Inflammatory macrophage treated with lipopolysaccharide for 4 hours (primary cell): ENCODE results near the gene CGB1.
A peak's percentile ranks its signal among the peaks of the same experiment; 100 is the strongest.
"Not testable (repeated sequence)": the region's sequence is repeated elsewhere in the genome, so short reads cannot be mapped to it uniquely, and the experiment has no call there.

Experiments used
- DNase-seq: peaks from one replicate; pipeline ENCODE4 v3.0.0-alpha.2; 2020

CGB1 gene

DNA sequence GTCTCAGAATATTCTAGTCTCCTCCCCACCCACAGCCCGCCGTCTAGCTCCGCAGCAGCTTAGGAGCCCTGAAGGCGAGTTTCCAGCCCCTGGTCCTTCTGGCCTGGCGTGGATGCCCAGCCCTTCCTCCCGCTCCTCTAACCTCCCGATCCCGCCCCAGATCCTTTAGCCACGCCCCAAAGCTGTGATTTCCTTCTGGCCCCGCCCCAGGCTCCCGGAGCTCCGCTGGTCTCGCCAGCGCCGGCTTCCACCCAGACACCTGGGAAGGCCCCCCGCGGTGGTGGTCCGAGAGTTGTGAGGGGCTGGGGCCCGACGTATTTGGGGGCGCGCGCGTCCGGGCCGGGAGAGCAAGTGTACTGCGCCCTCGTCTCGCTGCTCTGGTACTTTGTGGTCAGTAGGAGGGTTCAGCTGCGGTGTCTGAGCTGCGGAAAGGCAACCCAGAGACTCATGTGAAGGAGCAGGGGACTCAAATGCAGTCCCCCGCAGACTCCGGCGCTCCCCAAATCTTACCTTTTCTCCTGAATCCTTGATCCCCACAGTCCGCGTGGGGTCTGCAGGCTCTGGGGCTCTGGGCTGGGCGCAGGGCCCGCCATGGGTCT, 21.0 kb upstream of the CGB1 start, which contains the start of gene CGB7:
Gene CGB7, minus strand, starts transcription at position 114 of the 599 bp plus-strand sequence. CDS start 2,374 bp downstream, outside the sequence.
- DNase-seq: peak; percentile 39

- DNase-seq: not testable (repeated sequence)
Measured at GRCh38 chr19:49056902-49057596, 20.4 kb upstream of the CGB1 start.

- peak; percentile 30 for DNase-seq
Measured at GRCh38 chr19:49056101-49056901, 19.6 kb upstream of the CGB1 start.

- DNase-seq: not testable (repeated sequence)
Measured at GRCh38 chr19:49050376-49051033, 13.8 kb upstream of the CGB1 start.

GRCh38 chr19:49049834-49050233, 13.1 kb upstream of the CGB1 start:
- DNase-seq: not testable (repeated sequence)

- not testable (repeated sequence) for DNase-seq
Measured at GRCh38 chr19:49049011-49049410, 12.3 kb upstream of the CGB1 start, which contains the start of gene CGB8. Gene CGB8 (minus strand): TSS chr19:49049111. CDS start chr19:49048739, 372 bp downstream.

- DNase-seq: not testable (repeated sequence)
Measured at GRCh38 chr19:49043548-49043947, 6.9 kb upstream of the CGB1 start, which contains the start of gene CGB5. Gene CGB5 (plus strand): TSS chr19:49043848. CDS start chr19:49044210, 362 bp downstream.

- DNase-seq: not testable (repeated sequence)
Measured at GRCh38 chr19:49042666-49043065, 6.0 kb upstream of the CGB1 start.

GRCh38 chr19:49042177-49042576, 5.5 kb upstream of the CGB1 start:
- DNase-seq: no peak

- not testable (repeated sequence) for DNase-seq
Measured at GRCh38 chr19:49039736-49040135, 3.0 kb upstream of the CGB1 start.

GRCh38 chr19:49038557-49039276, 2.0 kb upstream of the CGB1 start:
- not testable (repeated sequence) for DNase-seq

DNA sequence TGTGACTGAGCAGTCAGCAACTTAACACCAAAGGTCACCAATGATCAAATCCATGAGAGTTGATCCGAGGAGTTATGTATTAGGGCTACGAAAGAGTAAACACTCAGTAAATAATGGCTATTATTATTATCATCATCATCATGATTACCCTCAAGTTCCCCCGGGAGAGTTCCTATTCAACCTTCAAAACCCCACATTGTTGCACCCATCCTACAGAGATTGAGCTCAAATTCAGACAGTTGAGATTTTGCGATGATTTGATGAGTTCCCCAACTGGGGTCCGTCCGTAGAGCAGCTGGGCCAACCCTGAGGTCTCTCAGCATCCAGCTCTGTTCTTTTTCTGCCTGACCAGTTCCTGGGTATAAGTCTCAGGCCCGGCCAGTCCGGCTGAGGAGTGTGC, 1.4 kb upstream of the CGB1 start:
- not testable (repeated sequence) for DNase-seq

DNA sequence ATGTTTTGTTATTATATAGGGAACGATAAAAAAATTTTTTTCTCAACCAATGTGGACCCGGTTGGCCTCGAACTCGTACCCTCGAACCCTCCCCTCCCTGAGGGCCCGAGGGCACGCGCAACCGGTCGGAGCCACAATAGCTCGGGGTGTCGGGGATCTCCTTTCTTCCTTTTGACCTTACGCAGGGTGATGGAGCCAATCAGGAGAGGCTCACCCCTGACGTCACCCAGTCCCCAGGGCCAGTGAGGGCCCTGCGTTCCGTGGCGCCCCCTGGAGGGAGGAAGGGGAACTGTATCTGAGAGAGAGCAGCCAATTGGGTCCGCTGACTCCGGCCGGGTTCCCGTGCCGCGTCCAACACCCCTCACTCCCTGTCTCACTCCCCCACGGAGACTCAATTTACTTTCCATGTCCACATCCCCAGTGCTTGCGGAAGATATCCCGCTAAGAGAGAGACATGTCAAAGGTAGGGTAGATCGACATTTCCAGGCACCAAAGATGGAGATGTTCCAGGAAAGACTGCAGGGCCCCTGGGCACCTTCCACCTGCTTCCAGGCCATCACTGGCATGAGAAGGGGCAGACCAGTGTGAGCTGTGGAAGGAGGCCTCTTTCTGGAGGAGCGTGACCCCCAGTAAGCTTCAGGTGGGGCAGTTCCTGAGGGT, 4.9 kb downstream of the CGB1 start, which contains the start of gene CGB2:
Gene CGB2, plus strand, starts transcription at position 249 of the 660 bp plus-strand sequence. Its CDS starts 206 bp downstream, at position 455.
- DNase-seq: peak; percentile 45

DNA sequence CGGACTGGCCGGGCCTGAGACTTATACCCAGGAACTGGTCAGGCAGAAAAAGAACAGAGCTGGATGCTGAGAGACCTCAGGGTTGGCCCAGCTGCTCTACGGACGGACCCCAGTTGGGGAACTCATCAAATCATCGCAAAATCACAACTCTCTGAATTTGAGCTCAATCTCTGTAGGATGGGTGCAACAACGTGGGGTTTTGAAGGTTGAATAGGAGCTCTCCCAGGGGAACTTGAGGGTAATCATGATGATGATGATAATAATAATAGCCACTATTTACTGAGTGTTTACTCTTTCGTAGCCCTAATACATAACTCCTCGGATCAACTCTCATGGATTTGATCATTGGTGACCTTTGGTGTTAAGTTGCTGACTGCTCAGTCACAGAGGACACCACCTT, 6.4 kb downstream of the CGB1 start:
- not testable (repeated sequence) for DNase-seq

- not testable (repeated sequence) for DNase-seq
Measured at GRCh38 chr19:49029749-49030148, 6.9 kb downstream of the CGB1 start.

DNA sequence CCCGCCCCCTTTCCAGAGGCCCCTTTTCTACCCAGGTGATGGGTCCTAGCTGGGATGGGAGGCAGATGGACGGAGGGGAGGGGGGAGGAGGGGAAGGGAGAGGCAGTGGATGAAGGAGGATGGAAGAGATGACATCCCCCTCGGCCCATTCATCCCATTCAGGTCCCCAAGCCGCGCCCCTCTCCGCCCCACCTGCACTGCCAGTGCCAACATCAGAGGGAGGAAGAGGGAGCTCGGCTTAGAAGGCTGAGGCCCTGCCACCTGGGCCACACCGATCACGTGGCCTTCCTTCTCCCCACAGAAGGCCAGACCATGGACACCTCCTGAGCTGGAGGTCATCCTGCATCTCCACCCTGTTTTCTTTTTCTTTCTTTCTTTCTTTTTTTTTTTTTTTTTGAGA, 8.0 kb downstream of the CGB1 start:
- DNase-seq: not testable (repeated sequence)

GRCh38 chr19:49025599-49025998, 11.1 kb downstream of the CGB1 start:
- not testable (repeated sequence) for DNase-seq

- not testable (repeated sequence) for DNase-seq
Measured at GRCh38 chr19:49025088-49025487, 11.6 kb downstream of the CGB1 start.

GRCh38 chr19:49024233-49024632, 12.5 kb downstream of the CGB1 start, which contains the start of gene CGB3:
Gene CGB3 (minus strand): TSS chr19:49024333. CDS start chr19:49023971, 362 bp downstream.
- DNase-seq: not testable (repeated sequence)

GRCh38 chr19:49022116-49022515, 14.6 kb downstream of the CGB1 start:
- no peak for DNase-seq
